Measurements from ENCODE around the gene NFYC.
A peak's percentile ranks its signal among the peaks of the same experiment; 100 is the strongest.

The NFYC gene

GRCh38 chr1:40784141-40784770, 92.8 kb downstream of the NFYC start (continued):
- no peak for TF ChIP-seq ZNF704 (tag by site-specific recombination; IDR thresholded peaks at IDR 0.05)
- peak; percentile 62; the same call in 1 of the 2 replicates for TF ChIP-seq KLF8 (tag by site-specific recombination; IDR thresholded peaks at IDR 0.05)
- TF ChIP-seq FEZF1 (tag by site-specific recombination; IDR thresholded peaks at IDR 0.05): no peak
- no peak for TF ChIP-seq KLF10 (tag by site-specific recombination; IDR thresholded peaks at IDR 0.05)
- TF ChIP-seq ZBTB48 (tag by site-specific recombination; IDR thresholded peaks at IDR 0.05): peak; percentile 68; the same call in 1 of the 2 replicates
- no peak for TF ChIP-seq EGR2 (tag by site-specific recombination; IDR thresholded peaks at IDR 0.05; ENCODE audit: low read depth)
- no peak for TF ChIP-seq ZNF155 (tag by site-specific recombination; IDR thresholded peaks at IDR 0.05)
- no peak for TF ChIP-seq ZNF239 (tag by site-specific recombination; IDR thresholded peaks at IDR 0.05)
- no peak for TF ChIP-seq ZNF692 (tag by site-specific recombination; IDR thresholded peaks at IDR 0.05)
- TF ChIP-seq ZNF211 (tag by site-specific recombination; IDR thresholded peaks at IDR 0.05; ENCODE audit: low read depth): no peak
- no peak for TF ChIP-seq ZNF510 (tag by site-specific recombination; IDR thresholded peaks at IDR 0.05; ENCODE audit: insufficient replicate concordance)
- TF ChIP-seq ZNF777 (tag by site-specific recombination; IDR thresholded peaks at IDR 0.05; ENCODE audit: borderline replicate concordance): no peak
- TF ChIP-seq PRDM6 (tag by site-specific recombination; IDR thresholded peaks at IDR 0.05): no peak
- 0 out of 2 replicates have a peak, but pooled peaks have one; percentile 11 for TF ChIP-seq WT1 (tag by site-specific recombination; IDR thresholded peaks at IDR 0.05)
- TF ChIP-seq IKZF3 (tag by site-specific recombination; IDR thresholded peaks at IDR 0.05): no peak
- no peak for TF ChIP-seq MEIS1 (CRISPR knock-in tag; IDR thresholded peaks at IDR 0.05; ENCODE audit: borderline replicate concordance)
- no peak for TF ChIP-seq ZSCAN18 (tag by site-specific recombination; IDR thresholded peaks at IDR 0.05)
- TF ChIP-seq ZNF394 (tag by site-specific recombination; IDR thresholded peaks at IDR 0.05; ENCODE audit: borderline replicate concordance): peak; percentile 77; the same call in 1 of the 2 replicates
- TF ChIP-seq ZNF580 (tag by site-specific recombination; IDR thresholded peaks at IDR 0.05): no peak
- TF ChIP-seq REST (tag by site-specific recombination; IDR thresholded peaks at IDR 0.05): 0 out of 2 replicates have a peak, but pooled peaks have one; percentile 64
- TF ChIP-seq ZNF596 (tag by site-specific recombination; IDR thresholded peaks at IDR 0.05): no peak
- no peak for TF ChIP-seq ZNF449 (tag by site-specific recombination; IDR thresholded peaks at IDR 0.05)
- no peak for TF ChIP-seq SCRT2 (tag by site-specific recombination; IDR thresholded peaks at IDR 0.05)
- TF ChIP-seq ZNF2 (tag by site-specific recombination; IDR thresholded peaks at IDR 0.05): no peak

Measured in HEK293 (cell line).